Left renal pelvis (tissue), 4 donors: ENCODE measurements around the gene CLCN5. TPM values are rescaled to one million over a fixed set of nuclear protein-coding genes. Genes with fewer than 3 reads are reported as not detected.

ENCODE experiments used
- DNase-seq, 4 donors: peaks; one replicate each; pipeline ENCODE4 v3.0.0-alpha.2; 2013; ENCODE audit warnings: low read depth in 4 of 4, low spot score in 3 of 4
- polyA plus RNA-seq, 4 donors: library from polyadenylated mRNA; unstranded; fragments of 120-200 nt; gene quantifications; one replicate each; pipeline ENCODE4 v1.2.1, GENCODE V29; 2013; ENCODE audit not compliant: insufficient read length in 4 of 4

The CLCN5 gene
- polyA plus RNA-seq, 4 donors = 46.1 to 86.8 (median 79.2) TPM

- DNase-seq = no peak
These were observed 203.1 kb downstream of the CLCN5 start for GRCh38 chrX:50125480-50125879.

GRCh38 chrX:50147972-50148371 lies 225.6 kb downstream of the CLCN5 start:
- DNase-seq = no peak

Other genes starting within 250 kb of the CLCN5 start
- gene PAGE1, start 226.6 kb upstream of the CLCN5 start, polyA plus RNA-seq = not detected
- 1 to 10 TPM in 2 of 4 donors, under 1 TPM in 2; 0.43 to 1.5 (median 0.88) TPM for gene PAGE4, start 93.3 kb upstream of the CLCN5 start, polyA plus RNA-seq
- 10 to 100 TPM in 3 of 4 donors, 1 to 10 TPM in 1; 8.2 to 13.7 (median 11.5) TPM for gene USP27X, start 43.1 kb upstream of the CLCN5 start, polyA plus RNA-seq